ENCODE measurements around the gene BACH2. TPM values are rescaled to one million over a fixed set of nuclear protein-coding genes. Genes with fewer than 3 reads are reported as not detected.

The BACH2 gene
- polyA plus RNA-seq, 1 donor (not counting 4 experiments of a cell fraction or from before 2014, with no cell fraction given), result 0.50 TPM

DNA sequence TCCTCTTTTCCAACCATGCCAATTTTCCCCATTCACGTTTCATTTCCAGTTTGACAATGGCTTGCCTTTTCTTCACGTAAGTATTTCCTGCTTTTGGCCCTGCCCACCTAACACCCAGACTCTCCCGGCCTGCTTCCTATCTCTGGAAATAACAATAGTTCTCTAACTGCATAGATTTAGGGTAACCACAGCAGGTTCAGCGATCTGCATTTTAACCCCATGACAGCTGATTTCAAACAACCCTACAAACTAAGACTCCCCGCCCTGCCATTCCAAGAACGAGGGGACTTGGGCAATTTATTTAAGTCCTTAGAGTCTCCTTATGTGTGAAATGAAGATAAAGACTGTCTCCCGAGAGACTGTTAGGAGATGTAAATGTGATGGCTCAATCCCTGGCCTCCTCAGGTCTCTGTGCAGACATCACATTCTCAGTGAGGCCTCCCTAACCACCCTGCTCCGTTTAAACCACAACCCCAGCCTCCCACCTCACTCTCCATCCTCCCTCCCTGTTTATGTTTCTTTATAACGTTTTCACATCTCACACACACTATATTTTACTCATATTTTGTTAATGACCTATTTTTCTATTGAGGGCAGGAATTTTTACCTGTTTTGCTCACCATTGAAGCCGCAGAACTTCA lies 267.5 kb downstream of the BACH2 start:
- dilution Hi-C loops (cut with MboI; ENCODE audit: extremely low pct_ligation_motif_present, low sequenced_read_pairs), result no loop called here
- Histone ChIP-seq H4K20me1 (ENCODE audit: control insufficient read depth, extremely low read depth, insufficient read depth, low read length) (no peaks in the 10 kb centered on the region), H3K27ac (ENCODE audit: control insufficient read depth, insufficient read depth, low read length) (no peak overlapping the region), H3K27me3 (ENCODE audit: control insufficient read depth, extremely low read depth, insufficient read depth, low read length) (no peaks in the 10 kb centered on the region), H3K36me3 (ENCODE audit: control insufficient read depth in 2 of 2, extremely low read depth in 1 of 2, insufficient read depth in 2 of 2, low read length in 2 of 2) (no peaks in the 10 kb centered on the region), H3K4me2 (ENCODE audit: control insufficient read depth, extremely low read depth, insufficient read depth, low read depth, low read length) (no peak overlapping the region), H3K4me1 (ENCODE audit: control insufficient read depth, extremely low read depth, insufficient read depth, low read length) (peaks cover 11% of the 10 kb centered on the region), H3K9ac (ENCODE audit: control insufficient read depth, extremely low read depth, insufficient read depth, low read length) (no peak overlapping the region), H3K79me2 (ENCODE audit: control insufficient read depth, insufficient read depth, low read length) (no peaks in the 10 kb centered on the region), H3K4me3 (ENCODE audit: control insufficient read depth in 2 of 3, extremely low read depth in 1 of 3, insufficient read depth in 2 of 3, low read depth in 1 of 3, low read length in 3 of 3) (no peak overlapping the region), H3K9me3 (ENCODE audit: control insufficient read depth, low read depth, low read length) (no peaks in the 10 kb centered on the region), H2AFZ (ENCODE audit: control insufficient read depth, low read length) (no peak overlapping the region), H3K9me1 (ENCODE audit: control insufficient read depth, extremely low read depth, insufficient read depth, low read length) (peaks cover 3% of the 10 kb centered on the region)
- FAIRE-seq (no peak), DNase-seq (ENCODE audit: low read depth, low spot score) (no peak)
- TF ChIP-seq EZH2 (IDR thresholded peaks at IDR 0.05; ENCODE audit: low read length) (no peak), CTCF (optimal IDR thresholded peaks at IDR 0.05 in 1 of 3, IDR thresholded peaks at IDR 0.05 in 1 of 3, conservative IDR thresholded peaks at IDR 0.05 in 1 of 3; ENCODE audit: extremely low read depth in 1 of 3, insufficient read depth in 2 of 3, low read length in 3 of 3) (no peak)

- H2AFZ ChIP-seq (ENCODE audit: control insufficient read depth, low read length), result no peak overlapping the region
- no peak overlapping the region for H3K27ac ChIP-seq (ENCODE audit: control insufficient read depth, insufficient read depth, low read length)
- H3K4me1 ChIP-seq (ENCODE audit: control insufficient read depth, extremely low read depth, insufficient read depth, low read length), result peaks cover 11% of the 10 kb centered on the region
- H3K79me2 ChIP-seq (ENCODE audit: control insufficient read depth, insufficient read depth, low read length), result no peaks in the 10 kb centered on the region
- DNase-seq (ENCODE audit: low read depth, low spot score), result no peak
- no peak for TF ChIP-seq CTCF (optimal IDR thresholded peaks at IDR 0.05 in 1 of 3, IDR thresholded peaks at IDR 0.05 in 1 of 3, conservative IDR thresholded peaks at IDR 0.05 in 1 of 3; ENCODE audit: extremely low read depth in 1 of 3, insufficient read depth in 2 of 3, low read length in 3 of 3)
- H3K27me3 ChIP-seq (ENCODE audit: control insufficient read depth, extremely low read depth, insufficient read depth, low read length), result no peaks in the 10 kb centered on the region
- H3K9me3 ChIP-seq (ENCODE audit: control insufficient read depth, low read depth, low read length), result no peaks in the 10 kb centered on the region
- H3K36me3 ChIP-seq (ENCODE audit: control insufficient read depth in 2 of 2, extremely low read depth in 1 of 2, insufficient read depth in 2 of 2, low read length in 2 of 2), result no peaks in the 10 kb centered on the region
- FAIRE-seq, result no peak
- no peaks in the 10 kb centered on the region for H4K20me1 ChIP-seq (ENCODE audit: control insufficient read depth, extremely low read depth, insufficient read depth, low read length)
- dilution Hi-C loops (cut with MboI; ENCODE audit: extremely low pct_ligation_motif_present, low sequenced_read_pairs), result no loop called here
- H3K4me3 ChIP-seq (ENCODE audit: control insufficient read depth in 2 of 3, extremely low read depth in 1 of 3, insufficient read depth in 2 of 3, low read depth in 1 of 3, low read length in 3 of 3), result no peak overlapping the region
- no peak overlapping the region for H3K4me2 ChIP-seq (ENCODE audit: control insufficient read depth, extremely low read depth, insufficient read depth, low read depth, low read length)
- peaks cover 3% of the 10 kb centered on the region for H3K9me1 ChIP-seq (ENCODE audit: control insufficient read depth, extremely low read depth, insufficient read depth, low read length)
- no peak overlapping the region for H3K9ac ChIP-seq (ENCODE audit: control insufficient read depth, extremely low read depth, insufficient read depth, low read length)
Measured at GRCh38 chr6:90028066-90028778, 268.4 kb downstream of the BACH2 start.

All from keratinocyte (primary cell).